ENCODE data around the gene DRD1. TPM values are rescaled to one million over a fixed set of nuclear protein-coding genes. Genes with fewer than 3 reads are reported as not detected.
A peak's percentile ranks its signal among the peaks of the same experiment; 100 is the strongest.

The DRD1 gene
- total and polyA plus RNA-seq, 4 experiments from 2014 or later, result not detected

DNA sequence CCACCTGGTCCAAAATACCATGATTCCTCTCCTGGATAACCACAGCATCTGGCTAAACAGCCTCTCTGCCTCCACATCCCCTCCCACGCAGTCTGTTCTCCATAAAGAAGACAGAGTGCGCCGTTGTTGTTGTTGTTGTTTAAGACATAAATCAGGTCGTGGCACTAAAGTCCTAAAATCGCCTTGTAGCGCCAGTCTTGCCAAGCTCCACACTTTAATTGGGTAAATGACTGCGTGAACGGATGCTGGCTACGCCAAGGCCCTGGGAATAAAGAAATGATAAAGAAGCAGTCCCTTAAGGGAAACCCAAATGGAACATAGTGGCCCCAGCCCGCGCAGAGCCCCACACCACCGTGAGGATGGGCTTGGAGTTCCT, 34.0 kb upstream of the DRD1 start:
- CTCF ChIA-PET (ENCODE audit: partially characterized antibody), result interaction anchor here (0.8 to 5.7 kb wide), 5 partner anchors 12 to 241 kb away, joined by 3 to 45 read pairs (median 5); no protein-coding TSS in a partner anchor
- peak overlapping the region in 1 of 2 donors; percentile 84 for H3K4me3 ChIP-seq (ENCODE audit: low read length in 2 of 2)
- Mint-ChIP-seq H3K4me3 (peak overlapping the region; percentile 86 to 94 (median 88)), H3K27me3 (no peaks in the 10 kb centered on the region), H3K36me3 (peaks cover 8 to 36% of the 10 kb centered on the region in 2 donors), H3K9me3 (no peaks in the 10 kb centered on the region), H3K4me1 (peaks cover 36 to 61% (median 46%) of the 10 kb centered on the region in 4 donors), H3K27ac (peak overlapping the region; percentile 48 to 91 (median 82))
- no peak for DNase-seq
- H3K9me3 ChIP-seq (ENCODE audit: control insufficient read depth in 1 of 2, low read length in 2 of 2), result no peaks in the 10 kb centered on the region
- no peaks in the 10 kb centered on the region for H3K36me3 ChIP-seq (ENCODE audit: insufficient read depth, low read length)
- peaks cover 41% of the 10 kb centered on the region for H3K4me1 ChIP-seq (ENCODE audit: insufficient read depth, low read length)
- intact Hi-C loops (cut with micrococcal nuclease), result loop anchor here (1.0 to 2.0 kb wide), 3 partner anchors 13 to 181 kb away; partner anchors contain the start of gene HRH2
- POLR2A ChIA-PET (ENCODE audit: partially characterized antibody), result interaction anchor here (0.7 to 4.7 kb wide), 8 partner anchors 8 to 910 kb away, joined by 3 to 69 read pairs (median 4); partner anchors contain the start of gene NOP16
- peak overlapping the region; percentile 60 for H3K27ac ChIP-seq (ENCODE audit: low read depth, low read length)
- no peaks in the 10 kb centered on the region for H3K27me3 ChIP-seq (ENCODE audit: insufficient read depth, low read length)

DNA sequence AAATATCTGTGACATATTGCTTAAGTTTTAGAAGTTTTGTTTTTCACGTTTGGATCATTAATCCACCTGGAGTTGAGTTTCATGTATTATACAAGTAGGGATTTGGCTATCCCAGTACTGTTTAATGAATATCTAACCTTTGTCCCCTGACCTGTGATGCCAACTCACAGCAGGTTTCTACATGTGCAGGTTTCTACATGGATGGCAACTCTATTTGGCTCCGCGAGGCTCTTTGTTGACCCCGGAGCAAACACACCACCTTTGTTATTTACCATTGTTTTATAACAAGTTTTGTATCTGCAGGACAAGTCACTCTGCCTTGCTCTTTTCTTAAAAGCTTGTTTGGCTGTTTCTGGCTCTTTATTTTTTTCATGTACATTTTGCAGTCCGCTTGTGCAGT, 33.5 kb upstream of the DRD1 start:
- H3K4me1 Mint-ChIP-seq, result peaks cover 32 to 56% (median 42%) of the 10 kb centered on the region in 4 donors
- no peaks in the 10 kb centered on the region for H3K27me3 Mint-ChIP-seq
- H3K36me3 ChIP-seq (ENCODE audit: insufficient read depth, low read length), result no peaks in the 10 kb centered on the region
- peak overlapping the region in 5 of 7 donors; percentile 31 to 90 (median 76) for H3K27ac Mint-ChIP-seq
- H3K4me3 Mint-ChIP-seq, result peak overlapping the region; percentile 86 to 94 (median 88)
- intact Hi-C loops (cut with micrococcal nuclease), result no loop called here
- no peaks in the 10 kb centered on the region for H3K9me3 ChIP-seq (ENCODE audit: control insufficient read depth in 1 of 2, low read length in 2 of 2)
- DNase-seq, result no peak
- ChIA-PET POLR2A (ENCODE audit: partially characterized antibody) (interaction anchor here (0.6 to 4.7 kb wide), 5 partner anchors 9 to 44 kb away, joined by 3 to 69 read pairs (median 5); no protein-coding TSS in a partner anchor), CTCF (ENCODE audit: partially characterized antibody) (interaction anchor here (0.8 to 5.7 kb wide), 5 partner anchors 11 to 241 kb away, joined by 3 to 45 read pairs (median 5); no protein-coding TSS in a partner anchor)
- H3K4me3 ChIP-seq (ENCODE audit: low read length in 2 of 2), result no peak overlapping the region
- H3K36me3 Mint-ChIP-seq, result peaks cover 4 to 32% of the 10 kb centered on the region in 2 donors
- H3K27ac ChIP-seq (ENCODE audit: low read depth, low read length), result no peak overlapping the region
- peaks cover 36% of the 10 kb centered on the region for H3K4me1 ChIP-seq (ENCODE audit: insufficient read depth, low read length)
- H3K9me3 Mint-ChIP-seq, result no peaks in the 10 kb centered on the region
- no peaks in the 10 kb centered on the region for H3K27me3 ChIP-seq (ENCODE audit: insufficient read depth, low read length)

DNA sequence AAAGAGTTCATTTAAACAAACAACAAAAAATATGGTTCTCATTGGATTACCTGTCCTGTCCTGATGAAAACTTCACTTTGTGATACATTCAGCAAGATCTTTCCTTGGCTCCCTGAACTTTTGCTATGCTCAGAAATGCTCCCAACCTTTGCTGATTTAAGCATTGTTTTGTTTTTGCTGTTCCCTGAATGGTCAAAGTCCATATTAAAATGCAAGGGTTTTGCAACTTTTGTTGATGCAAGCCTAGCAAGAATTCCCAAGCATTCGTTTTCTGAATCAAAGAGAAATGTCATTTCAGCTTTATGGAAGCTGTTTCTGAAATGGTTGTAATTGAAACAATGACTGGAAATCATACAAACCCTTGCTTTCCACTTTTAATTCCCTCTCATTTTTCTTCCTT, 31.3 kb upstream of the DRD1 start:
- ChIA-PET CTCF (ENCODE audit: partially characterized antibody) (interaction anchor here (1.4 to 5.7 kb wide), 2 partner anchors 11 to 58 kb away, joined by 4 to 45 read pairs; no protein-coding TSS in a partner anchor), POLR2A (ENCODE audit: partially characterized antibody) (interaction anchor here (0.7 to 4.7 kb wide), 2 partner anchors 10 to 1182 kb away, joined by 3 to 42 read pairs; no protein-coding TSS in a partner anchor)
- Histone ChIP-seq H3K4me1 (ENCODE audit: insufficient read depth, low read length) (peaks cover 14% of the 10 kb centered on the region), H3K9me3 (ENCODE audit: control insufficient read depth in 1 of 2, low read length in 2 of 2) (no peaks in the 10 kb centered on the region), H3K27me3 (ENCODE audit: insufficient read depth, low read length) (no peaks in the 10 kb centered on the region), H3K36me3 (ENCODE audit: insufficient read depth, low read length) (no peaks in the 10 kb centered on the region), H3K4me3 (ENCODE audit: low read length in 2 of 2) (no peak overlapping the region), H3K27ac (ENCODE audit: low read depth, low read length) (no peak overlapping the region)
- intact Hi-C loops (cut with micrococcal nuclease), result no loop called here
- H3K27ac Mint-ChIP-seq, result no peak overlapping the region
- H3K36me3 Mint-ChIP-seq, result peaks cover 0 to 11% of the 10 kb centered on the region in 2 donors
- DNase-seq, result no peak
- no peaks in the 10 kb centered on the region for H3K9me3 Mint-ChIP-seq
- H3K4me1 Mint-ChIP-seq, result peaks cover 18 to 34% (median 25%) of the 10 kb centered on the region in 4 donors
- no peak overlapping the region for H3K4me3 Mint-ChIP-seq
- no peaks in the 10 kb centered on the region for H3K27me3 Mint-ChIP-seq

DNA sequence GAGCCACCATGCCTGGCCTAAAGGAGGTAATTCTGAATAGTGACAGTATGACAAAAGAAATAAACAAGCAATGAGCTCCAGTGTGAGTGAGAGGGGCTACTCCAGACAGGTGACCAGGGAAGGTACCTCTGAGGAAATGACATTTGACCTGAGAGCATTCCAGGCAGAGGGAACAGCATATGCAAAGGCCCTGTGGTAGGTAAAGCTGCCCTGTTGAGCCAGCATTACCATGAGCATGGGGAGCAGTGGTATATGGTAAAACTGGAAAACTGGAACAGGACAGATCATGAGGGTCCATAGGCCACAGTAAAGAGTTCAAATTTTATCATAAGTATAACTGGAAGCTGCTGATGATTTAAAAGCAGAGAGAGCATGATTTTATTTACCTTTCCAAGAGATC, 28.4 kb upstream of the DRD1 start:
- CTCF ChIA-PET (ENCODE audit: partially characterized antibody), result interaction anchor here (0.6 to 1.2 kb wide), 2 partner anchors 17 to 45 kb away, joined by 3 read pairs; no protein-coding TSS in a partner anchor
- no peaks in the 10 kb centered on the region for H3K36me3 ChIP-seq (ENCODE audit: insufficient read depth, low read length)
- Mint-ChIP-seq H3K27me3 (peaks cover 0 to 4% of the 10 kb centered on the region in 2 donors), H3K27ac (peak overlapping the region in 1 of 7 donors; percentile 42), H3K4me1 (peaks cover 4 to 11% (median 8%) of the 10 kb centered on the region in 4 donors), H3K9me3 (no peaks in the 10 kb centered on the region), H3K4me3 (no peak overlapping the region), H3K36me3 (no peaks in the 10 kb centered on the region)
- DNase-seq, result no peak
- no peaks in the 10 kb centered on the region for H3K4me1 ChIP-seq (ENCODE audit: insufficient read depth, low read length)
- no peak overlapping the region for H3K4me3 ChIP-seq (ENCODE audit: low read length in 2 of 2)
- H3K27ac ChIP-seq (ENCODE audit: low read depth, low read length), result no peak overlapping the region
- no peaks in the 10 kb centered on the region for H3K9me3 ChIP-seq (ENCODE audit: control insufficient read depth in 1 of 2, low read length in 2 of 2)
- H3K27me3 ChIP-seq (ENCODE audit: insufficient read depth, low read length), result no peaks in the 10 kb centered on the region
- intact Hi-C loops (cut with micrococcal nuclease), result no loop called here
- POLR2A ChIA-PET (ENCODE audit: partially characterized antibody), result no interaction called here

DNA sequence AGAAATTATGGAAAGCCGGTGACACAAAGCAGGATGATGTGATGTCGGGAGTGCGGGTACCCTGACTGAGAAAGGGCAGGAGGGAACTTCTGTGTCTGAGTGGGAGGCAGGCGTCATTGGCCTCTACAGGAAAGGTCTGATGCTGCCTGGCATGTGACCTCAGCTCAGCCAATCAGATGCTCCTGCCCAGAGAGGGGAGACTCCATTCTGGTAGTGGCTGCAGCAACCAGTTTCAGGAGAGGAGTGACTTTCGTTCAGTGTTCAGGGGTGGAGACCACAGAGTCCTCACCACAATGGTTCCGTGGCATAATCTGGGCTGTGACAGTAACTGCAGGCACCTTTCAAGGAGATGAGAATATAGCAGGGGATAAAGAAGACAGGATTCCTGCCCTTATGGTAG, 27.6 kb upstream of the DRD1 start:
- Histone ChIP-seq H3K4me3 (ENCODE audit: low read length in 2 of 2) (no peak overlapping the region), H3K36me3 (ENCODE audit: insufficient read depth, low read length) (no peaks in the 10 kb centered on the region), H3K27me3 (ENCODE audit: insufficient read depth, low read length) (no peaks in the 10 kb centered on the region), H3K4me1 (ENCODE audit: insufficient read depth, low read length) (no peaks in the 10 kb centered on the region), H3K9me3 (ENCODE audit: control insufficient read depth in 1 of 2, low read length in 2 of 2) (no peaks in the 10 kb centered on the region), H3K27ac (ENCODE audit: low read depth, low read length) (no peak overlapping the region)
- peak in 2 of 5 donors; percentile 12 to 42 for DNase-seq
- ChIA-PET CTCF (ENCODE audit: partially characterized antibody) (interaction anchor here (1.2 kb wide), 1 partner anchor 18 kb away, joined by 3 read pairs; no protein-coding TSS in a partner anchor), POLR2A (ENCODE audit: partially characterized antibody) (no interaction called here)
- Mint-ChIP-seq H3K27me3 (peaks cover 0 to 4% of the 10 kb centered on the region in 2 donors), H3K9me3 (no peaks in the 10 kb centered on the region), H3K4me1 (peaks cover 4 to 11% (median 8%) of the 10 kb centered on the region in 4 donors), H3K4me3 (no peak overlapping the region), H3K36me3 (no peaks in the 10 kb centered on the region), H3K27ac (no peak overlapping the region)
- intact Hi-C loops (cut with micrococcal nuclease), result no loop called here

DNA sequence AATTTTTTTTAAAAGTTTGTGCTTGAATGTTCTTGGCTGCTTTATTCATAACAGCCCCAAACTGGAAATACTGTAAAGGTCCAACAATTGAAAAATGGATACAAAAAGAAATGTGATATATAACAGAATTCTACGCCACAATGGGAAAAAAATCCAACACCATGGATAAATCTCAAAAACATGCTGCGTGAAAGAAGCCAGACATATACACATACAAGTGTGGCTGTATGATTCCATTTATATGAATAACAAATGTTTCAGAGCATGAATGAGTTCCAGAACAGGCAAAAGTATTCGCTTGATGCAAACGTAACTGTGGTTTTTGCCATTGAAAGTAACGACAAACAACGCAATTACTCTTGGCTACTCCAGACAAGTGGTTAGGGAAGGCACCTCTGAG, 27.2 kb upstream of the DRD1 start:
- peaks cover 0 to 4% of the 10 kb centered on the region in 2 donors for H3K27me3 Mint-ChIP-seq
- CTCF ChIA-PET (ENCODE audit: partially characterized antibody), result interaction anchor here (1.2 kb wide), 1 partner anchor 18 kb away, joined by 3 read pairs; no protein-coding TSS in a partner anchor
- no peak for DNase-seq
- H3K27ac Mint-ChIP-seq, result no peak overlapping the region
- no peaks in the 10 kb centered on the region for H3K9me3 ChIP-seq (ENCODE audit: control insufficient read depth in 1 of 2, low read length in 2 of 2)
- intact Hi-C loops (cut with micrococcal nuclease), result no loop called here
- H3K36me3 ChIP-seq (ENCODE audit: insufficient read depth, low read length), result no peaks in the 10 kb centered on the region
- no peak overlapping the region for H3K4me3 Mint-ChIP-seq
- H3K27ac ChIP-seq (ENCODE audit: low read depth, low read length), result no peak overlapping the region
- H3K4me1 ChIP-seq (ENCODE audit: insufficient read depth, low read length), result no peaks in the 10 kb centered on the region
- H3K27me3 ChIP-seq (ENCODE audit: insufficient read depth, low read length), result no peaks in the 10 kb centered on the region
- H3K4me1 Mint-ChIP-seq, result peaks cover 3 to 8% (median 5%) of the 10 kb centered on the region in 4 donors
- H3K9me3 Mint-ChIP-seq, result no peaks in the 10 kb centered on the region
- no peaks in the 10 kb centered on the region for H3K36me3 Mint-ChIP-seq
- POLR2A ChIA-PET (ENCODE audit: partially characterized antibody), result no interaction called here
- H3K4me3 ChIP-seq (ENCODE audit: low read length in 2 of 2), result no peak overlapping the region

DNA sequence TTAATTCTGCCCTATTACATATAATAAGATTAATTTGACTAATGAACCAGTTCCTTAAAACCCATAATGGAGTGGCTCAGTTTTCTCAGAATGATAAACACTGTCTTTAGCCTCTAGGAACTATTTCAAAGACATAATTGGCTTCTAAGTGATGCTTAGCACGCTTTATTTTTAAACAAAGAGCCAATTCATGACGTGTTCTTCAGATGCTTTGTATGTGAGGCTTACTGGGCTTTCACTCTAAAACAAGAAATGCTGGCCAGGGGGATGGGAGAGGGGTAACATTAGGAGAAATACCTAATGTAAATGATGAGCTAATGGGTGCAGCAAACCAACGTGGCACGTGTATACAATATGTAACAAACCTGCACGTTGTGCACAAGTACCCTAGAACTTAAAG, 26.8 kb upstream of the DRD1 start:
- CTCF ChIA-PET (ENCODE audit: partially characterized antibody), result no interaction called here
- DNase-seq, result no peak
- no peaks in the 10 kb centered on the region for H3K9me3 ChIP-seq (ENCODE audit: control insufficient read depth in 1 of 2, low read length in 2 of 2)
- H3K36me3 ChIP-seq (ENCODE audit: insufficient read depth, low read length), result no peaks in the 10 kb centered on the region
- H3K27ac ChIP-seq (ENCODE audit: low read depth, low read length), result no peak overlapping the region
- Mint-ChIP-seq H3K4me3 (no peak overlapping the region), H3K36me3 (no peaks in the 10 kb centered on the region), H3K4me1 (peaks cover 0 to 7% (median 2%) of the 10 kb centered on the region in 4 donors), H3K27me3 (peaks cover 0 to 4% of the 10 kb centered on the region in 2 donors), H3K27ac (no peak overlapping the region), H3K9me3 (no peaks in the 10 kb centered on the region)
- H3K27me3 ChIP-seq (ENCODE audit: insufficient read depth, low read length), result no peaks in the 10 kb centered on the region
- H3K4me1 ChIP-seq (ENCODE audit: insufficient read depth, low read length), result no peaks in the 10 kb centered on the region
- H3K4me3 ChIP-seq (ENCODE audit: low read length in 2 of 2), result no peak overlapping the region
- intact Hi-C loops (cut with micrococcal nuclease), result no loop called here
- POLR2A ChIA-PET (ENCODE audit: partially characterized antibody), result no interaction called here

Measured in CD4-positive, alpha-beta memory T cell (primary cell).